ENCODE results near the gene RPF1. TPM values are rescaled to one million over a fixed set of nuclear protein-coding genes. Genes with fewer than 3 reads are reported as not detected.

RPF1 gene
- total RNA-seq, 1 experiment from 2014 or later, result 31.7 TPM

GRCh38 chr1:84510668-84511067 is 31.6 kb downstream of the RPF1 start (continued):
- TF ChIP-seq MXD4 (CRISPR knock-in tag; IDR thresholded peaks at IDR 0.05; ENCODE audit: borderline replicate concordance) (no peak), ATF3 (CRISPR knock-in tag; conservative IDR thresholded peaks at IDR 0.05) (no peak)
- TF ChIP-seq, protein P1, sequence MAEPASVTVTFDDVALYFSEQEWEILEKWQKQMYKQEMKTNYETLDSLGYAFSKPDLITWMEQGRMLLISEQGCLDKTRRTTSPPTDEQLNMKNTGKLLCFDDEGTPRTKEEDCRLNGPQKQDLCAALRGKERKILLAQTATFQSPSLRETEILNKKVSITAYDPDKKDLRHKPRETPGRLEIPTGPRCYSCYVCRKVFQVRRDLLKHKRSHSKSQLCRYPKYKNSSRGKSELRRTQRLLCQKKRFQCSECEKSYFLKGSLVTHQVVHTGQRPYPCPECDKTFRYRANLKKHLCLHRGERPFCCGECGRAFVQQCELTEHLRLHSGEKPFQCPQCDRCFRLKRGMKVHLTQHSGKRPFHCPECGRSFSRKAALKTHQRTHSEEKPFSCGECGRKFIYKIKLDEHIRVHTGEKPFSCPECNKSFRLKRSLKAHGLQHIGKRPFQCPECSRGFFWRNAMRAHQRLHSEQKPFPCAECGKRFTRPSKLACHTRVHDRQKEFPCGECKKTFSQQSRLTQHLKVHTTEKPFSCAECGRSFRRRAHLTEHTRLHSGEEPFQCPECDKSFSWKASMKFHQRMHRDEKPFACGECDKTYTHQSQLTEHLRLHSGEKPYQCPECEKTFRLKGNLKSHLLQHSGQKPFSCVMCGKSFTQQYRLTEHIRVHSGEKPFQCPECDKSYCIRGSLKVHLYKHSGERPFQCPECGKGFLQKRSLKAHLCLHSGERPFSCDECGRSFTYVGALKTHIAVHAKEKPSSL (CRISPR knock-in tag; conservative IDR thresholded peaks at IDR 0.05), result no peak
- TF ChIP-seq, protein P2, sequence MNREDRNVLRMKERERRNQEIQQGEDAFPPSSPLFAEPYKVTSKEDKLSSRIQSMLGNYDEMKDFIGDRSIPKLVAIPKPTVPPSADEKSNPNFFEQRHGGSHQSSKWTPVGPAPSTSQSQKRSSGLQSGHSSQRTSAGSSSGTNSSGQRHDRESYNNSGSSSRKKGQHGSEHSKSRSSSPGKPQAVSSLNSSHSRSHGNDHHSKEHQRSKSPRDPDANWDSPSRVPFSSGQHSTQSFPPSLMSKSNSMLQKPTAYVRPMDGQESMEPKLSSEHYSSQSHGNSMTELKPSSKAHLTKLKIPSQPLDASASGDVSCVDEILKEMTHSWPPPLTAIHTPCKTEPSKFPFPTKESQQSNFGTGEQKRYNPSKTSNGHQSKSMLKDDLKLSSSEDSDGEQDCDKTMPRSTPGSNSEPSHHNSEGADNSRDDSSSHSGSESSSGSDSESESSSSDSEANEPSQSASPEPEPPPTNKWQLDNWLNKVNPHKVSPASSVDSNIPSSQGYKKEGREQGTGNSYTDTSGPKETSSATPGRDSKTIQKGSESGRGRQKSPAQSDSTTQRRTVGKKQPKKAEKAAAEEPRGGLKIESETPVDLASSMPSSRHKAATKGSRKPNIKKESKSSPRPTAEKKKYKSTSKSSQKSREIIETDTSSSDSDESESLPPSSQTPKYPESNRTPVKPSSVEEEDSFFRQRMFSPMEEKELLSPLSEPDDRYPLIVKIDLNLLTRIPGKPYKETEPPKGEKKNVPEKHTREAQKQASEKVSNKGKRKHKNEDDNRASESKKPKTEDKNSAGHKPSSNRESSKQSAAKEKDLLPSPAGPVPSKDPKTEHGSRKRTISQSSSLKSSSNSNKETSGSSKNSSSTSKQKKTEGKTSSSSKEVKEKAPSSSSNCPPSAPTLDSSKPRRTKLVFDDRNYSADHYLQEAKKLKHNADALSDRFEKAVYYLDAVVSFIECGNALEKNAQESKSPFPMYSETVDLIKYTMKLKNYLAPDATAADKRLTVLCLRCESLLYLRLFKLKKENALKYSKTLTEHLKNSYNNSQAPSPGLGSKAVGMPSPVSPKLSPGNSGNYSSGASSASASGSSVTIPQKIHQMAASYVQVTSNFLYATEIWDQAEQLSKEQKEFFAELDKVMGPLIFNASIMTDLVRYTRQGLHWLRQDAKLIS (CRISPR knock-in tag; IDR thresholded peaks at IDR 0.05; ENCODE audit: borderline replicate concordance), result no peak

DNA sequence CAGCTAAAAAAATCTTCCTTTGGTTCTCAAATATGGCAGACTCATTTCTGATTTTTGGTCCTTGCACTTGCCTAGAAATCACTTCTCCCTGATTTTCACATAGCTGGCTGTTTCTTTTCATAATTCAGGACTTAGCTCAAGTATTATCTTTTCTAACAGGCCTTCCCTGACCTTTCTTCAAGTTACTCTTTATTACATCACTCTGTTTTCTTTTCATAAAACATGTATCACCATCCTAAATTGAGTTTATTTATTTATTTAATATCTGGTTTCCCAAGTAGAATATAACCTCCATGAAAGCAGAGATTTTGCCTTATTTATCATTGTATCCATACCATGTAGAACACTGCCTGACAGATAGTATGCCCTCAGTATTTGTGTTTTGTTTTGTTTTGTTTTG is 45.5 kb downstream of the RPF1 start:
- DNase-seq (ENCODE audit: low spot score) (no peak), ATAC-seq (no peak)
- Mint-ChIP-seq H3K4me1 (0 out of 2 replicates have a peak, but pooled peaks cover 3% of the 10 kb centered on the region), H3K9me3 (peaks cover 9% of the 10 kb centered on the region), H3K27me3 (ENCODE audit: low read depth) (no peaks in the 10 kb centered on the region), H3K4me3 (no peak overlapping the region), H3K36me3 (no peaks in the 10 kb centered on the region), H3K27ac (no peak overlapping the region)
- ChIA-PET POLR2A (no interaction called here), CTCF (no interaction called here)
- TF ChIP-seq JUN (CRISPR knock-in tag; IDR thresholded peaks at IDR 0.05) (no peak), MLX (CRISPR knock-in tag; IDR thresholded peaks at IDR 0.05) (no peak), RELA (CRISPR knock-in tag; IDR thresholded peaks at IDR 0.05; ENCODE audit: borderline replicate concordance) (no peak), ZNF219 (CRISPR knock-in tag; IDR thresholded peaks at IDR 0.05; ENCODE audit: borderline replicate concordance) (no peak), ZNF423 (CRISPR knock-in tag; IDR thresholded peaks at IDR 0.05) (no peak), ATF1 (CRISPR knock-in tag; IDR thresholded peaks at IDR 0.05) (no peak), ESRRA (CRISPR knock-in tag; IDR thresholded peaks at IDR 0.05; ENCODE audit: borderline replicate concordance) (no peak), FOXK1 (CRISPR knock-in tag; IDR thresholded peaks at IDR 0.05) (no peak), NR1H2 (CRISPR knock-in tag; IDR thresholded peaks at IDR 0.05) (no peak), ZNF512 (CRISPR knock-in tag; IDR thresholded peaks at IDR 0.05; ENCODE audit: borderline replicate concordance) (no peak), IRF1 (CRISPR knock-in tag; IDR thresholded peaks at IDR 0.05) (no peak), ATF3 (CRISPR knock-in tag; conservative IDR thresholded peaks at IDR 0.05) (no peak), CTCF (IDR thresholded peaks at IDR 0.05) (no peak)
- TF ChIP-seq, protein P3, sequence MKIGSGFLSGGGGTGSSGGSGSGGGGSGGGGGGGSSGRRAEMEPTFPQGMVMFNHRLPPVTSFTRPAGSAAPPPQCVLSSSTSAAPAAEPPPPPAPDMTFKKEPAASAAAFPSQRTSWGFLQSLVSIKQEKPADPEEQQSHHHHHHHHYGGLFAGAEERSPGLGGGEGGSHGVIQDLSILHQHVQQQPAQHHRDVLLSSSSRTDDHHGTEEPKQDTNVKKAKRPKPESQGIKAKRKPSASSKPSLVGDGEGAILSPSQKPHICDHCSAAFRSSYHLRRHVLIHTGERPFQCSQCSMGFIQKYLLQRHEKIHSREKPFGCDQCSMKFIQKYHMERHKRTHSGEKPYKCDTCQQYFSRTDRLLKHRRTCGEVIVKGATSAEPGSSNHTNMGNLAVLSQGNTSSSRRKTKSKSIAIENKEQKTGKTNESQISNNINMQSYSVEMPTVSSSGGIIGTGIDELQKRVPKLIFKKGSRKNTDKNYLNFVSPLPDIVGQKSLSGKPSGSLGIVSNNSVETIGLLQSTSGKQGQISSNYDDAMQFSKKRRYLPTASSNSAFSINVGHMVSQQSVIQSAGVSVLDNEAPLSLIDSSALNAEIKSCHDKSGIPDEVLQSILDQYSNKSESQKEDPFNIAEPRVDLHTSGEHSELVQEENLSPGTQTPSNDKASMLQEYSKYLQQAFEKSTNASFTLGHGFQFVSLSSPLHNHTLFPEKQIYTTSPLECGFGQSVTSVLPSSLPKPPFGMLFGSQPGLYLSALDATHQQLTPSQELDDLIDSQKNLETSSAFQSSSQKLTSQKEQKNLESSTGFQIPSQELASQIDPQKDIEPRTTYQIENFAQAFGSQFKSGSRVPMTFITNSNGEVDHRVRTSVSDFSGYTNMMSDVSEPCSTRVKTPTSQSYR (CRISPR knock-in tag; IDR thresholded peaks at IDR 0.05), result no peak
- TF ChIP-seq, protein P4, sequence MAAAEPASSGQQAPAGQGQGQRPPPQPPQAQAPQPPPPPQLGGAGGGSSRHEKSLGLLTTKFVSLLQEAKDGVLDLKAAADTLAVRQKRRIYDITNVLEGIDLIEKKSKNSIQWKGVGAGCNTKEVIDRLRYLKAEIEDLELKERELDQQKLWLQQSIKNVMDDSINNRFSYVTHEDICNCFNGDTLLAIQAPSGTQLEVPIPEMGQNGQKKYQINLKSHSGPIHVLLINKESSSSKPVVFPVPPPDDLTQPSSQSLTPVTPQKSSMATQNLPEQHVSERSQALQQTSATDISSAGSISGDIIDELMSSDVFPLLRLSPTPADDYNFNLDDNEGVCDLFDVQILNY (CRISPR knock-in tag; IDR thresholded peaks at IDR 0.05), result no peak

All from WTC11 (cell line).